H1 (cell line): ENCODE results near the gene PARM1. TPM values are rescaled to one million over a fixed set of nuclear protein-coding genes. Genes with fewer than 3 reads are reported as not detected.

Source experiments
- CTCF ChIA-PET: fragments of 300-600 bp; sonication (Branson Sonifier 250); formaldehyde crosslinking; loops from one replicate; lab custom pipeline; 2021; ENCODE audit not compliant: partially characterized antibody; lab: Charles Lee
- POLR2A ChIA-PET: fragments of 300-600 bp; sonication (Branson Sonifier 250); formaldehyde crosslinking; loops from one replicate; lab custom pipeline; 2021; ENCODE audit warnings: inconsistent platforms; ENCODE audit not compliant: partially characterized antibody; lab: Charles Lee
- DNase-seq, 2 experiments: peaks; one replicate each; pipeline versions ENCODE4 v3.0.0 to v3.0.0-alpha.2; 2010 to 2022; ENCODE audit warnings: low spot score in 2 of 2, low read depth in 1 of 2, mixed read lengths in 1 of 2
- FAIRE-seq: peaks from 2 replicates; lab custom pipeline; 2011; peaks lifted over from hg19 to GRCh38; lab: Jason Lieb, UNC
- H2AFZ ChIP-seq: 2 replicates; pipeline ENCODE4 v1.8.1; 2012; ENCODE audit warnings: low read length, inconsistent platforms
- H2AK5ac ChIP-seq: 2 replicates; pipeline ENCODE4 v1.6.1; 2013; ENCODE audit warnings: low read depth, low read length
- H2BK120ac ChIP-seq: replicated peaks from 2 replicates; pipeline ENCODE3; 2013; ENCODE audit warnings: low read depth, low read length, inconsistent platforms
- H2BK12ac ChIP-seq: 2 replicates; pipeline ENCODE4 v1.6.1; 2013; ENCODE audit warnings: low read depth, low read length
- H2BK15ac ChIP-seq: 2 replicates; pipeline ENCODE4 v1.6.1; 2013; ENCODE audit warnings: low read length
- H2BK20ac ChIP-seq: 2 replicates; pipeline ENCODE4 v1.6.1; 2013; ENCODE audit warnings: low read length
- H2BK5ac ChIP-seq: 2 replicates; pipeline ENCODE4 v1.6.1; 2013; ENCODE audit warnings: low read depth, low read length
- H3K14ac ChIP-seq: 2 replicates; pipeline ENCODE4 v1.6.1; 2013; ENCODE audit warnings: inconsistent platforms; ENCODE audit not compliant: insufficient read length
- H3K18ac ChIP-seq: 2 replicates; pipeline ENCODE4 v1.6.1; 2013; ENCODE audit warnings: low read length; ENCODE audit errors: extremely low read depth
- H3K23ac ChIP-seq: 2 replicates; pipeline ENCODE4 v1.6.1; 2013; ENCODE audit warnings: inconsistent platforms; ENCODE audit not compliant: insufficient read length
- H3K23me2 ChIP-seq: 2 replicates; pipeline ENCODE4 v1.6.1; 2013; ENCODE audit warnings: low read depth, low read length
- H3K27ac ChIP-seq: 2 replicates; pipeline ENCODE4 v1.6.1; 2011; ENCODE audit warnings: low read depth, low read length, inconsistent platforms
- H3K27me3 ChIP-seq, 4 experiments: replicated peaks in 1 of 4; 1 replicate in 1 of 4; 2 replicates in 3 of 4; pipeline versions ENCODE4 v1.6.1 to v1.8.1; 2011 to 2013; ENCODE audit warnings: low read length in 3 of 4, mild to moderate bottlenecking in 3 of 4, inconsistent platforms in 2 of 4, mixed read lengths in 2 of 4, moderate library complexity in 1 of 4; ENCODE audit not compliant: control insufficient read depth in 3 of 4, insufficient read depth in 3 of 4; ENCODE audit errors: extremely low read depth in 1 of 4
- H3K36me3 ChIP-seq, 4 experiments: 2 replicates each; pipeline versions ENCODE4 v1.6.1 to v1.8.1; 2011 to 2013; ENCODE audit warnings: mild to moderate bottlenecking in 4 of 4, low read length in 3 of 4, moderate library complexity in 2 of 4, control low read depth in 1 of 4, inconsistent platforms in 1 of 4; ENCODE audit not compliant: insufficient read depth in 4 of 4, control insufficient read depth in 2 of 4
- H3K4ac ChIP-seq: replicated peaks from 2 replicates; pipeline ENCODE3; 2013; ENCODE audit warnings: low read length, low read depth, mixed read lengths, inconsistent platforms; ENCODE audit not compliant: insufficient read length
- H3K4me1 ChIP-seq, 4 experiments: replicated peaks in 1 of 4; 1 replicate in 1 of 4; 2 replicates in 3 of 4; pipeline versions ENCODE4 v1.6.1 to v1.8.1; 2011 to 2013; ENCODE audit warnings: low read length in 3 of 4, inconsistent platforms in 2 of 4, mixed read lengths in 1 of 4; ENCODE audit not compliant: insufficient read depth in 4 of 4, control insufficient read depth in 3 of 4
- H3K4me2 ChIP-seq, 2 experiments: 2 replicates each; pipeline versions ENCODE4 v1.6.1 to v1.8.1; 2011 to 2013; ENCODE audit warnings: low read depth in 2 of 2, low read length in 2 of 2, control low read depth in 1 of 2, inconsistent platforms in 1 of 2, mild to moderate bottlenecking in 1 of 2; ENCODE audit not compliant: insufficient read depth in 1 of 2
- H3K4me3 ChIP-seq, 4 experiments: fragments of 200-600, 300-600 bp in 1 of 4; sonication (generic), shearing (Covaris generic), sonication (Bioruptor Twin) in 1 of 4; 2 replicates each; pipeline versions ENCODE4 v1.5.1 to v1.8.1; 2011 to 2016; ENCODE audit warnings: low read length in 4 of 4, low read depth in 3 of 4, control low read depth in 2 of 4, inconsistent platforms in 2 of 4, mild to moderate bottlenecking in 2 of 4, mixed read lengths in 1 of 4, moderate library complexity in 1 of 4; ENCODE audit not compliant: insufficient read depth in 2 of 4; ENCODE audit errors: extremely low read depth in 1 of 4
- H3K56ac ChIP-seq: replicated peaks from 2 replicates; pipeline ENCODE3; 2013; ENCODE audit warnings: low read depth, mild to moderate bottlenecking, mixed read lengths, low read length, inconsistent platforms; ENCODE audit not compliant: insufficient read length
- H3K79me1 ChIP-seq: 2 replicates; pipeline ENCODE4 v1.6.1; 2013; ENCODE audit warnings: low read depth, low read length, control low read depth
- H3K79me2 ChIP-seq, 2 experiments: 2 replicates each; pipeline versions ENCODE4 v1.6.1 to v1.8.1; 2012 to 2013; ENCODE audit warnings: low read length in 2 of 2, mild to moderate bottlenecking in 2 of 2, inconsistent platforms in 1 of 2; ENCODE audit not compliant: insufficient read depth in 2 of 2, control insufficient read depth in 1 of 2
- H3K9ac ChIP-seq, 4 experiments: replicated peaks in 1 of 4; 1 replicate in 1 of 4; 2 replicates in 3 of 4; pipeline versions ENCODE4 v1.6.1 to v1.8.1; 2011 to 2013; ENCODE audit warnings: low read depth in 3 of 4, low read length in 3 of 4, control low read depth in 2 of 4, mild to moderate bottlenecking in 2 of 4, moderate library complexity in 2 of 4, inconsistent platforms in 1 of 4; ENCODE audit errors: extremely low read depth in 1 of 4
- H3K9me3 ChIP-seq, 2 experiments: 2 replicates each; pipeline versions ENCODE4 v1.6.1 to v1.8.1; 2012 to 2013; ENCODE audit warnings: mild to moderate bottlenecking in 2 of 2, moderate library complexity in 2 of 2, control low read depth in 1 of 2, inconsistent platforms in 1 of 2, low read depth in 1 of 2, low read length in 1 of 2, mixed read lengths in 1 of 2; ENCODE audit not compliant: insufficient read depth in 2 of 2
- H4K20me1 ChIP-seq, 2 experiments: replicated peaks in 1 of 2; 2 replicates each; pipeline versions ENCODE3 to v1.8.1; 2011 to 2013; ENCODE audit warnings: inconsistent platforms in 2 of 2, low read length in 2 of 2, mild to moderate bottlenecking in 1 of 2; ENCODE audit not compliant: insufficient read depth in 2 of 2, control insufficient read depth in 1 of 2
- H4K5ac ChIP-seq: 2 replicates; pipeline ENCODE4 v1.6.1; 2013; ENCODE audit warnings: low read length, low read depth, mixed read lengths, inconsistent platforms; ENCODE audit not compliant: insufficient read length
- H4K8ac ChIP-seq: 2 replicates; pipeline ENCODE4 v1.8.0; 2013; ENCODE audit warnings: mild to moderate bottlenecking, moderate library complexity, low read length, inconsistent platforms; ENCODE audit not compliant: insufficient read depth; ENCODE audit errors: extremely low read depth
- H4K91ac ChIP-seq: replicated peaks from 2 replicates; pipeline ENCODE3; 2013; ENCODE audit warnings: low read length, mixed read lengths, inconsistent platforms; ENCODE audit not compliant: insufficient read length
- ASH2L ChIP-seq: fragments of 200-600, 300-600 bp; sonication (generic); IDR thresholded peaks from one replicate; pipeline ENCODE4 v1.7.1; 2017; ENCODE audit warnings: low read length
- BACH1 ChIP-seq: IDR thresholded peaks from 2 replicates; pipeline ENCODE4 v1.6.1; 2012; ENCODE audit warnings: low read length, improper control_type of control experiment
- BCL11A ChIP-seq, 2 experiments: IDR thresholded peaks; one replicate each; pipeline ENCODE4 v1.6.1; 2011; ENCODE audit warnings: low read depth in 2 of 2, low read length in 2 of 2, mild to moderate bottlenecking in 2 of 2
- CREB1 ChIP-seq: IDR thresholded peaks from 2 replicates; pipeline ENCODE4 v1.6.1; 2012; ENCODE audit warnings: inconsistent platforms
- CTBP2 ChIP-seq: IDR thresholded peaks from 2 replicates; pipeline ENCODE4 v1.7.0; 2011; ENCODE audit warnings: borderline replicate concordance, mild to moderate bottlenecking, moderate library complexity, mixed read lengths, low read length; ENCODE audit not compliant: insufficient read depth, insufficient read length
- NRF1 ChIP-seq: IDR thresholded peaks from 2 replicates; pipeline ENCODE4 v1.6.1; 2011; ENCODE audit warnings: mild to moderate bottlenecking, low read depth, low read length, improper control_type of control experiment
- RAD21 ChIP-seq, 2 experiments: IDR thresholded peaks in 1 of 2; conservative IDR thresholded peaks in 1 of 2; 2 replicates each; pipeline ENCODE4 v1.6.1; 2011; ENCODE audit warnings: low read depth in 2 of 2, low read length in 2 of 2, improper control_type of control experiment in 1 of 2, inconsistent platforms in 1 of 2, mild to moderate bottlenecking in 1 of 2, moderate library complexity in 1 of 2
- RBBP5 ChIP-seq: IDR thresholded peaks from 2 replicates; pipeline ENCODE4 v1.7.1; 2012; ENCODE audit warnings: low read depth, mild to moderate bottlenecking, inconsistent platforms, low read length, moderate library complexity, borderline replicate concordance
- RXRA ChIP-seq: IDR thresholded peaks from 2 replicates; pipeline ENCODE4 v1.6.1; 2011; ENCODE audit warnings: low read depth, mild to moderate bottlenecking, low read length, moderate library complexity; ENCODE audit not compliant: insufficient read depth
- SP4 ChIP-seq: IDR thresholded peaks from 2 replicates; pipeline ENCODE4 v1.6.1; 2012; ENCODE audit warnings: low read length, inconsistent platforms
- SRF ChIP-seq: IDR thresholded peaks from 2 replicates; pipeline ENCODE4 v1.6.1; 2011; ENCODE audit warnings: mild to moderate bottlenecking, low read depth, low read length, moderate library complexity
- TCF12 ChIP-seq: IDR thresholded peaks from 2 replicates; pipeline ENCODE4 v1.6.1; 2011; ENCODE audit warnings: low read depth, mild to moderate bottlenecking, low read length
- WGBS, 2 experiments: shearing (Covaris generic) in 1 of 2; methylation state at CpG; one replicate each; pipeline versions ENCODE4 v1.1.6 to v1.1.7; 2013 to 2015; ENCODE audit warnings: low lambda C conversion rate in 2 of 2, mixed read lengths in 2 of 2, inconsistent platforms in 1 of 2, low coverage in 1 of 2, missing lambda C conversion rate in 1 of 2; ENCODE audit not compliant: insufficient replicate concordance in 2 of 2, insufficient coverage in 1 of 2, insufficient read length in 1 of 2; ENCODE audit errors: extremely low coverage in 1 of 2, missing lambda C conversion rate in 1 of 2; 5-methylcytosine and 5-hydroxymethylcytosine counted together
- polyA plus RNA-seq, 7 experiments: library from polyadenylated mRNA; depleted of rRNA in 3 of 7; stranded (reverse) in 5 of 7; unstranded in 2 of 7; fragments of >200 nt in 5 of 7; fragments of 200-250 nt in 2 of 7; gene quantifications; 1 replicate in 5 of 7; 2 replicates in 1 of 7; 4 replicates in 1 of 7; pipeline versions ENCODE4 v1.2.1 to v1.2.3, GENCODE V29; 2011 to 2013; ENCODE audit warnings: missing spikeins in 2 of 7, mixed read lengths in 2 of 7
- total RNA-seq: library from RNA; stranded (reverse); fragmentation: NEBNext Ultra II Directional; extraction: Animal tissue kit (Norgen Biotek cat#: 25700); gene quantifications from 2 replicates; pipeline ENCODE4 v1.2.1, GENCODE V29; 2021

The PARM1 gene
- total and polyA plus RNA-seq, 2 of the 8 experiments (the other 6 are each of a cell fraction or from before 2014, with no cell fraction given): 2.0 to 5.3 TPM

DNA sequence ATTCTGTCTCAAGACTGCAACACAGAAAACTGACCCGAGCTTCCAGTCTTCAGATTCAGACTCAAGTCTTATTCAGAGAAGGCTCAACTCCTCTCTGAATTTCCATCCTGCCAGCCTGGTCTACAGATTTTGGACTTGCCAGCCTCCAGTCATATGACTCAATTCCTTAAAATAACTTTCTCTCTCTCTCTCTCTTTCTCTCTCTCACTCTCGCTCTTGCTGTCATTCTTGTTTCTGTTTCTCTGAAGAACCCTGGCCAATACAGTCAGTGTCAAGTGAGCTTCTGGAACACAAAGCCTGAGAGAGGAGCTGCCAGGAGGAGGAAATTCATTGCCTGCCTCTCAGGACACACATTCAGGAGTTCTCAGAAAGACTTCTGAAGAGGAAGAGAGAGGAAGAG, 154.9 kb downstream of the PARM1 start:
- no peak overlapping the region for H4K5ac ChIP-seq
- no peaks in the 10 kb centered on the region for H3K9me3 ChIP-seq
- H3K4ac ChIP-seq: no peak overlapping the region
- FAIRE-seq: no peak
- no peak overlapping the region for H4K8ac ChIP-seq
- no peak overlapping the region for H2BK20ac ChIP-seq
- no peak overlapping the region for H2AFZ ChIP-seq
- no peaks in the 10 kb centered on the region for H3K79me1 ChIP-seq
- ChIA-PET CTCF (no interaction called here), POLR2A (no interaction called here)
- no peak overlapping the region for H3K18ac ChIP-seq
- H2BK5ac ChIP-seq: no peak overlapping the region
- no peak overlapping the region for H2BK15ac ChIP-seq
- 92% methylated on average over 2 of the region's 2 CpGs; no CpG with 5 or more reads in 1 of the 2 experiments for WGBS, 2 experiments
- no peak overlapping the region for H2BK120ac ChIP-seq
- H3K4me3 ChIP-seq: no peak overlapping the region
- H3K27me3 ChIP-seq: peaks cover 0 to 1% (median 0%) of the 10 kb centered on the region in 4 experiments; a peak in 1 of 7 replicates
- no peak overlapping the region for H3K9ac ChIP-seq
- no peak overlapping the region for H3K14ac ChIP-seq
- no peak overlapping the region for H4K91ac ChIP-seq
- H3K56ac ChIP-seq: no peak overlapping the region
- TF ChIP-seq BCL11A (IDR thresholded peaks at IDR 0.05; ENCODE audit: low read depth in 2 of 2, low read length in 2 of 2) (no peak), NRF1 (no peak), CREB1 (no peak), RXRA (no peak), TCF12 (no peak), ASH2L (no peak), RBBP5 (no peak), SRF (no peak), SP4 (no peak), RAD21 (IDR thresholded peaks at IDR 0.05 in 1 of 2, conservative IDR thresholded peaks at IDR 0.05 in 1 of 2; ENCODE audit: low read depth in 2 of 2, low read length in 2 of 2) (no peak), CTBP2 (no peak), BACH1 (no peak)
- TF ChIP-seq, all 59 proteins: peak for 0
- no peaks in the 10 kb centered on the region for H3K79me2 ChIP-seq
- H2AK5ac ChIP-seq: no peak overlapping the region
- H4K20me1 ChIP-seq: no peaks in the 10 kb centered on the region
- H3K27ac ChIP-seq: no peak overlapping the region
- H3K4me1 ChIP-seq: no peaks in the 10 kb centered on the region
- no peak for DNase-seq
- no peak overlapping the region for H2BK12ac ChIP-seq
- no peak overlapping the region for H3K23ac ChIP-seq
- H3K4me2 ChIP-seq: no peak overlapping the region
- H3K36me3 ChIP-seq: no peaks in the 10 kb centered on the region
- peaks cover 1% of the 10 kb centered on the region; the same call in 1 of the 2 replicates for H3K23me2 ChIP-seq
